NCI-H345 treated with DMSO at 0.1 percent for 48 hours (cell line): ENCODE measurements around the gene ATF5.

ENCODE experiments used
- DNase-seq: peaks from one replicate; lab custom pipeline; 2025; ENCODE audit not compliant: unreplicated experiment; lab: John Stamatoyannopoulos, UW

ATF5 gene

GRCh38 chr19:49971991-49972411 lies 43.0 kb downstream of the ATF5 start:
- DNase-seq: no peak

- DNase-seq: no peak
These were observed 43.8 kb downstream of the ATF5 start for GRCh38 chr19:49972841-49973240.

GRCh38 chr19:49973987-49974386 lies 45.0 kb downstream of the ATF5 start:
- no peak for DNase-seq

- no peak for DNase-seq
These were observed 46.0 kb downstream of the ATF5 start for GRCh38 chr19:49975051-49975450.

- no peak for DNase-seq
These were observed 47.5 kb downstream of the ATF5 start for GRCh38 chr19:49976496-49976895.

GRCh38 chr19:49977076-49977475 lies 48.1 kb downstream of the ATF5 start:
- no peak for DNase-seq

GRCh38 chr19:49977881-49978280 lies 48.9 kb downstream of the ATF5 start:
- no peak for DNase-seq

GRCh38 chr19:49978324-49978723 lies 49.3 kb downstream of the ATF5 start:
- no peak for DNase-seq

- DNase-seq: no peak
These were observed 52.9 kb downstream of the ATF5 start for GRCh38 chr19:49981603-49982593.
